Measurements from ENCODE around the gene PROCR. TPM values are rescaled to one million over a fixed set of nuclear protein-coding genes. Genes with fewer than 3 reads are reported as not detected.

Gene PROCR
- total RNA-seq = 51.4 and 129 TPM in 2 replicates

DNA sequence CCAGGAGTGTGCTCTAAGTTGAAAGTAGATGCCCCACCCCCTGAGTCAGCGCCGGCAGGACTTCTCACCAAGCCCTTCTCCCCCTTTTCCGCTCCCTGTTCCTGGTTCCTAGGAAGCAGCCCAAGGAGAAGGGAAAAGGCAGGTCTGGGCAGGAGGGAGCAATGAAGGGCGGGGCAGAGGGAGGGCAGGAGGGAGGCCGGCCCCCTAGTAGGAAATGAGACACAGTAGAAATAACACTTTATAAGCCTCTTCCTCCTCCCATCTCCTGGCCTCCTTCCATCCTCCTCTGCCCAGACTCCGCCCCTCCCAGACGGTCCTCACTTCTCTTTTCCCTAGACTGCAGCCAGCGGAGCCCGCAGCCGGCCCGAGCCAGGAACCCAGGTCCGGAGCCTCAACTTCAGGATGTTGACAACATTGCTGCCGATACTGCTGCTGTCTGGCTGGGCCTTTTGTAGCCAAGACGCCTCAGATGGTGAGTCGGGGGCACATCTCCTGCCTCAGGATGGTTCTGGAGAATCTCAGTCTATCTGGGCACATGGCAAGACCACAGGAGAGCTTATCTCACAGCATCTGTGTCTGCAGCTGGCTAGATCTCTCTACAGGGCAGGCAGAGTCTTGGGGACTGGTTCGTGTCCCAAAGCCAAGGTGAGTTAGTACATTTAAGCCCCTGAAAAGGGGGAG, at the start of gene PROCR:
Gene PROCR (plus strand): TSS at position 320 of the 681 bp plus-strand sequence. CDS start 83 bp downstream, at position 403.

DNA sequence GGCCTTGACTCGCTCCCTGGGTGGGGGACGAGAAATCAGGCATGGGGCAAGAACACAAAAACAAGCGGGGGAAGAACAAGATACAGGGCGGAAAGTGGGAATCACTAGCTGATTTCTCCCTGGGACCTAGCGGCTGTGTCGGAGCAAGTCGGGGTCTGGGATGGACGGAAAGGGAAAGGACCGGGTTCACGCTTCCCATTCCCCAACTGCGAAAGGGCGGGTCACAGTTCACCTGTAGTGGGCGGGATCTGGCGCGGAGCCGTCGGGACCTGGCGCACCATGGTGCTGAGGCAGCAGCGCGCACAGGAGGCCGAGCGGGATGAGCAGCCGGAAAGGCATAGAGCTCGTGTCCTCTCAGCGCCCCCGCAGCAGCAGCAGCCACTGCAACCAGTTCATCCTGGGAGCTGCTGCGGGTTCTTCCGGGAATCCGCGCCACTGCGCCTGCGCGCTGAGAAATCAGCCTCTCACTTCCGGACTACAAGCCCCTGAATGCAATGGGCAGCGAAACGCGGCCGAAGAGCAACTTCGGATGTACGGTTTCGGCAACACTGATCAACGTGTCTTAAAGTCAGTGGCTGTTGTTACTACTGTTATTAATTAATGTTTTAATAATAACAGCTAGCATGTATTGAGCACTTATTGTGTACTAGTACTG, 24.8 kb upstream of the PROCR start, which contains the start of gene EDEM2:
Gene EDEM2 (minus strand): TSS at position 417 of the 655 bp plus-strand sequence. CDS start 78 bp downstream, at position 339.

DNA sequence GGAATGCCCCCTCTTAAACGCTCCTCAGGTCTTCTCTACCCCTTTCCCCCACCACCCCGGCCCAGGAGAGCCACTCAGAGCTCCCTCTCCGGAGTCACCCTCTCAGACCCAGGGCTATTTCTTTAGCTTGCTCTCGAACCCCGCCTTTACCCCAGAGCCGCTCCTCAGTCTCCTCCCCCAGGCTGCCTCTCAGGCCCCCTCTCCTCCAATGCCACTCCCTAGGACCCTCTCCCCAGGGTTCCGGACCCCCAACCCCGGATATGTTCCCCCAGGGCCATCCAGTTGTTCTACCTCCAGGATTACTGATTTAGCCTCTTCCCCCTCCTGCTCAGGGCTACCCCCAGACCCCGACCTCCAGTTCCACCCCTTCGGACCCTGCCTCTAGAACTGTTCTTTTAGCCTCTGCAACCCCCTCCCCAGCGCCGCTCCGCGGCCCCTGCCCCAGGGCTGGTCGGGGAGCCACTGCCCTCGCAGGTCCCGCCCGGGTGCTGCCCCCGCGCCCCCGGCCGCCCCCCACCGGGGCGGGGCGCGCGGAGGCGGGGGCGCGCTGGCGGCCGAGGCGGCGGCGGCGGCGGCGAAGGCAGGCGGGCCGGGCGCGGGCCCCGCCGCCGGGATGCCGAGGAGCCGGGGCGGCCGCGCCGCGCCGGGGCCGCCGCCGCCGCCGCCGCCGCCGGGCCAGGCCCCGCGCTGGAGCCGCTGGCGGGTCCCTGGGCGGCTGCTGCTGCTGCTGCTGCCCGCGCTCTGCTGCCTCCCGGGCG, 54.4 kb downstream of the PROCR start, which contains the start of gene MMP24:
Gene MMP24 (plus strand): TSS at position 565 of the 758 bp plus-strand sequence. CDS start 49 bp downstream, at position 614.

Other genes with a start within 250 kb of the PROCR start
- 45.5 and 66.7 TPM in 2 replicates for gene GSS, start 216.3 kb upstream of the PROCR start, total RNA-seq
- gene MYH7B, start 216.2 kb upstream of the PROCR start, total RNA-seq = 0.13 and 0.20 TPM in 2 replicates
- 89.4 and 108 TPM in 2 replicates for gene TRPC4AP, start 79.3 kb upstream of the PROCR start, total RNA-seq
- gene EDEM2, start 24.7 kb upstream of the PROCR start, total RNA-seq = 80.0 and 101 TPM in 2 replicates
- 0.98 and 2.0 TPM in 2 replicates for gene MMP24, start 54.6 kb downstream of the PROCR start, total RNA-seq
- 25.2 and 27.7 TPM in 2 replicates for gene MMP24OS, start 106.0 kb downstream of the PROCR start, total RNA-seq
- 95.8 and 118 TPM in 2 replicates for gene EIF6, start 112.7 kb downstream of the PROCR start, total RNA-seq
- not detected in 2 replicates for gene FAM83C, start 120.4 kb downstream of the PROCR start, total RNA-seq
- gene UQCC1, start 239.9 kb downstream of the PROCR start, total RNA-seq = 32.7 and 51.6 TPM in 2 replicates

All from smooth muscle cell of the pulmonary artery (primary cell).